SU-DHL-6 (cell line): ENCODE data around the gene LMX1A.

Experiments
- H2AFZ ChIP-seq: fragments of 200-600 bp; sonication (generic); 2 replicates; pipeline ENCODE4 v1.6.1; 2014; ENCODE audit warnings: low read depth, mild to moderate bottlenecking, moderate library complexity, mixed read lengths, antibody characterized with exemption, low read length; ENCODE audit not compliant: severe bottlenecking
- H3F3A ChIP-seq: fragments of 200-600 bp; shearing (Covaris generic); 2 replicates; pipeline ENCODE4 v1.6.0; 2016; ENCODE audit warnings: antibody characterized with exemption, mild to moderate bottlenecking; ENCODE audit not compliant: insufficient read depth
- H3K27ac ChIP-seq: fragments of 200-600 bp; sonication (generic); 2 replicates; pipeline ENCODE4 v1.5.1; 2016; ENCODE audit warnings: low read depth, mild to moderate bottlenecking, low read length, moderate library complexity, mixed read lengths
- H3K27me3 ChIP-seq: fragments of 200-600 bp; sonication (generic), shearing (Covaris generic); 2 replicates; pipeline ENCODE4 v1.6.0; 2014; ENCODE audit warnings: mild to moderate bottlenecking, low read length
- H3K36me3 ChIP-seq: fragments of 200-600 bp; sonication (generic); 2 replicates; pipeline ENCODE4 v1.6.1; 2014; ENCODE audit warnings: mild to moderate bottlenecking, low read length, mixed read lengths
- H3K4me2 ChIP-seq: fragments of 300-600, 200-600 bp; shearing (Covaris generic), sonication (generic); 2 replicates; pipeline ENCODE4 v1.6.0; 2014; ENCODE audit warnings: low read length, low read depth, mild to moderate bottlenecking; ENCODE audit not compliant: poor library complexity, severe bottlenecking
- H3K4me3 ChIP-seq: fragments of 200-600 bp; sonication (generic); 2 replicates; pipeline ENCODE4 v1.5.1; 2014; ENCODE audit warnings: antibody characterized with exemption, low read length, mild to moderate bottlenecking, mixed read lengths; ENCODE audit not compliant: insufficient read depth, poor library complexity, severe bottlenecking
- H3K79me2 ChIP-seq: fragments of 200-600 bp; sonication (generic); 2 replicates; pipeline ENCODE4 v1.6.1; 2014; ENCODE audit warnings: mild to moderate bottlenecking, low read length, moderate library complexity; ENCODE audit not compliant: insufficient read depth
- H3K9ac ChIP-seq: fragments of 200-600 bp; sonication (generic); 2 replicates; pipeline ENCODE4 v1.7.0; 2014; ENCODE audit warnings: mild to moderate bottlenecking, low read length
- H3K9me2 ChIP-seq: fragments of 200-600 bp; sonication (generic); replicated peaks from 2 replicates; pipeline ENCODE4 v1.6.1; 2014; ENCODE audit warnings: low read length; ENCODE audit not compliant: insufficient read depth
- H3K9me3 ChIP-seq: fragments of 200-600 bp; sonication (generic); 2 replicates; pipeline ENCODE4 v1.6.1; 2014; ENCODE audit warnings: low read length, mixed read lengths; ENCODE audit not compliant: insufficient read depth
- H4K20me1 ChIP-seq: fragments of 200-600 bp; sonication (generic); 2 replicates; pipeline ENCODE4 v1.6.1; 2014; ENCODE audit warnings: low read depth, mild to moderate bottlenecking, antibody characterized with exemption, low read length, moderate library complexity, mixed read lengths
- EZH2phosphoT487 ChIP-seq: fragments of 200-600 bp; sonication (generic), shearing (Covaris generic); conservative IDR thresholded peaks from 2 replicates; pipeline ENCODE4 v1.6.1; 2018; ENCODE audit warnings: mild to moderate bottlenecking, antibody characterized with exemption, low read length, moderate library complexity, mixed read lengths
- TF ChIP-seq, protein P1 (sequence below): fragments of 200-600 bp; sonication (generic); IDR thresholded peaks from one replicate; pipeline ENCODE4 v1.5.1; 2017; ENCODE audit warnings: antibody characterized with exemption, mild to moderate bottlenecking, low read length, moderate library complexity; ENCODE audit not compliant: insufficient read depth, poor library complexity, severe bottlenecking

The LMX1A gene

GRCh38 chr1:165392634-165393571 lies 36.4 kb upstream of the LMX1A start:
- H3K4me2 ChIP-seq, result no peak overlapping the region
- no peaks in the 10 kb centered on the region for H3K9me3 ChIP-seq
- H4K20me1 ChIP-seq, result peaks cover 5% of the 10 kb centered on the region; the same call in 1 of the 2 replicates
- no peak overlapping the region for H3K4me3 ChIP-seq
- H3K9me2 ChIP-seq, result no peaks in the 10 kb centered on the region
- H2AFZ ChIP-seq, result no peak overlapping the region
- TF ChIP-seq, protein P1, sequence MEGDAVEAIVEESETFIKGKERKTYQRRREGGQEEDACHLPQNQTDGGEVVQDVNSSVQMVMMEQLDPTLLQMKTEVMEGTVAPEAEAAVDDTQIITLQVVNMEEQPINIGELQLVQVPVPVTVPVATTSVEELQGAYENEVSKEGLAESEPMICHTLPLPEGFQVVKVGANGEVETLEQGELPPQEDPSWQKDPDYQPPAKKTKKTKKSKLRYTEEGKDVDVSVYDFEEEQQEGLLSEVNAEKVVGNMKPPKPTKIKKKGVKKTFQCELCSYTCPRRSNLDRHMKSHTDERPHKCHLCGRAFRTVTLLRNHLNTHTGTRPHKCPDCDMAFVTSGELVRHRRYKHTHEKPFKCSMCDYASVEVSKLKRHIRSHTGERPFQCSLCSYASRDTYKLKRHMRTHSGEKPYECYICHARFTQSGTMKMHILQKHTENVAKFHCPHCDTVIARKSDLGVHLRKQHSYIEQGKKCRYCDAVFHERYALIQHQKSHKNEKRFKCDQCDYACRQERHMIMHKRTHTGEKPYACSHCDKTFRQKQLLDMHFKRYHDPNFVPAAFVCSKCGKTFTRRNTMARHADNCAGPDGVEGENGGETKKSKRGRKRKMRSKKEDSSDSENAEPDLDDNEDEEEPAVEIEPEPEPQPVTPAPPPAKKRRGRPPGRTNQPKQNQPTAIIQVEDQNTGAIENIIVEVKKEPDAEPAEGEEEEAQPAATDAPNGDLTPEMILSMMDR, result peak; percentile 95
- peak; percentile 98; the same call in 1 of the 2 replicates for TF ChIP-seq EZH2phosphoT487
- H3K27me3 ChIP-seq, result no peaks in the 10 kb centered on the region
- no peak overlapping the region for H3K9ac ChIP-seq
- no peak overlapping the region for H3K27ac ChIP-seq
- no peaks in the 10 kb centered on the region for H3K36me3 ChIP-seq
- no peaks in the 10 kb centered on the region for H3F3A ChIP-seq
- H3K79me2 ChIP-seq, result no peaks in the 10 kb centered on the region

GRCh38 chr1:165389609-165390008 lies 33.1 kb upstream of the LMX1A start:
- Histone ChIP-seq H3F3A (no peaks in the 10 kb centered on the region), H4K20me1 (peaks cover 5% of the 10 kb centered on the region; the same call in 1 of the 2 replicates), H3K27ac (no peak overlapping the region), H3K27me3 (no peaks in the 10 kb centered on the region), H3K9ac (no peak overlapping the region), H3K4me2 (no peak overlapping the region), H3K9me3 (no peaks in the 10 kb centered on the region), H2AFZ (no peak overlapping the region), H3K9me2 (no peaks in the 10 kb centered on the region), H3K4me3 (no peak overlapping the region), H3K36me3 (no peaks in the 10 kb centered on the region), H3K79me2 (no peaks in the 10 kb centered on the region)
- no peak for TF ChIP-seq EZH2phosphoT487
- TF ChIP-seq, protein P1, result no peak

DNA sequence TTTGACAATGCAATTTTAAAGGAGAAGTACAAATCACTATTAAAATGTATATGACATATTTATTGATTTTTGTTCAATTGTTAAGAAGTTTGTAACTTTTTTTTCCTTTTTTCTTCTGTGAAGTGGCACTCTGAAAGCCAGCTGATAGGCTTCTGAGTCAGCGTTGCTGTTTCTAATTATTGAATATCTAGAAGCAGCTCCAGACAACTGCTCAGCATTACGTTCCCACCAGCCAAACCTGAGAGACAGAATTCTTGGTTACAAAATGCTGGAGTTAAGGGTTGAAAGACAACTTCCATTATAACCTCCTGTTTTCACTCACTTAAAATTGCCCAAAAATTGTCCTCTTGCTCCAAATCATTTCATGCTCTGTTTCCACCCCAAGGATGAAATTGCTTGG lies 31.4 kb upstream of the LMX1A start:
- Histone ChIP-seq H3K9me3 (no peaks in the 10 kb centered on the region), H3K4me2 (no peak overlapping the region), H3K9me2 (no peaks in the 10 kb centered on the region), H3F3A (no peaks in the 10 kb centered on the region), H3K27ac (no peak overlapping the region), H3K79me2 (no peaks in the 10 kb centered on the region), H3K27me3 (no peaks in the 10 kb centered on the region), H4K20me1 (no peaks in the 10 kb centered on the region), H3K9ac (no peak overlapping the region), H3K36me3 (no peaks in the 10 kb centered on the region), H3K4me3 (no peak overlapping the region), H2AFZ (no peak overlapping the region)
- no peak for TF ChIP-seq EZH2phosphoT487
- TF ChIP-seq, protein P1, result no peak
